Transverse colon (tissue), 4 donors: ENCODE results near the gene ZBTB18.

Source experiments
- EP300 ChIP-seq: sonication (generic); formaldehyde crosslinking; IDR thresholded peaks from one replicate; pipeline ENCODE4 v1.6.1; 2017; ENCODE audit warnings: antibody characterized with exemption, low read depth
- POLR2A ChIP-seq: fragments of 450-650 bp; IDR thresholded peaks from one replicate; pipeline ENCODE4 v1.6.1; 2016; ENCODE audit warnings: antibody characterized with exemption, mild to moderate bottlenecking, moderate library complexity
- POLR2AphosphoS5 ChIP-seq, 3 donors: sonication (generic); formaldehyde crosslinking; IDR thresholded peaks; one replicate each; pipeline ENCODE4 v1.6.1; 2016; ENCODE audit warnings: antibody characterized with exemption in 3 of 3
- TF ChIP-seq, protein P1 (sequence below), 5 experiments: fragments of 200-600 bp in 3 of 5; fragments of 450-650 bp in 2 of 5; sonication (generic) in 3 of 5; IDR thresholded peaks; 1 replicate in 2 of 5; 2 replicates in 3 of 5; pipeline ENCODE4 v1.5.1; 2016 to 2017; ENCODE audit warnings: antibody characterized with exemption in 5 of 5, inconsistent platforms in 3 of 5, mild to moderate bottlenecking in 2 of 5, moderate library complexity in 1 of 5

DNA sequence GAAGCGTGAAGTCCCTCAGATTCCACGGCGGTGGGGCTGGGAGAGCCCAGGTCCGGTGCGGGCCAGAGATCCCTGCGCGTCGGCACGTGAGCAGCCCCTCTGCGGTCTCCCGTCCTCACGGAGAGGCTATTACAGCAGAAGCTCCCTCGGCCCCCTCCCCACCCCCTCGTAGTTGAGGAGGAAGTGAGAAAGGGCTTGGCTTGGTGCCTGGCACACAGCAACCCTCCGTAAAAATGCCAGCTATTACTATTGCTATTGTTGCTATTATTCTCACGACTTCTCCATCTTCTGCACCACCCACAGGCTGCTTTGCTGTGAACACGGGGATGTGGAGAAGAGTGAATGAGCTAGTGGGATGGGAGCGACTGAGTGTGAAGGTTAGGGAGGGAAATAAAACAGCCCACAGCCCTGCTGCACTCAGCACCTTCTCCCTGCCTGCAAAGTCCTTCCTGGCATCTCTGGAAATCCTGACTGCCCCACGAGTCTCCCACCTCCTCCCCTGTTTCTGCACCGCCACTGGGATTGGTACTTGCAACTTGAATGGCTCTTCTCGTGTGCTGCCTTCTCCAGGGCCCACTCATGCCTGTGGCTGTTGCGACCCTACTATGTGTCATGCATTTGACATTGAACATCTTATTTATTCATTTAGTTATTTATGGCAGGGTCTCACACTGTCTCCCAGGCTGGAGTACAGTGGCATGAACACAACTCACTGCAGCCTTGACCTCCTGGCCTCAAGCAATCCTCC is 26.6 kb downstream of the ZBTB18 start:
- TF ChIP-seq, protein P1, sequence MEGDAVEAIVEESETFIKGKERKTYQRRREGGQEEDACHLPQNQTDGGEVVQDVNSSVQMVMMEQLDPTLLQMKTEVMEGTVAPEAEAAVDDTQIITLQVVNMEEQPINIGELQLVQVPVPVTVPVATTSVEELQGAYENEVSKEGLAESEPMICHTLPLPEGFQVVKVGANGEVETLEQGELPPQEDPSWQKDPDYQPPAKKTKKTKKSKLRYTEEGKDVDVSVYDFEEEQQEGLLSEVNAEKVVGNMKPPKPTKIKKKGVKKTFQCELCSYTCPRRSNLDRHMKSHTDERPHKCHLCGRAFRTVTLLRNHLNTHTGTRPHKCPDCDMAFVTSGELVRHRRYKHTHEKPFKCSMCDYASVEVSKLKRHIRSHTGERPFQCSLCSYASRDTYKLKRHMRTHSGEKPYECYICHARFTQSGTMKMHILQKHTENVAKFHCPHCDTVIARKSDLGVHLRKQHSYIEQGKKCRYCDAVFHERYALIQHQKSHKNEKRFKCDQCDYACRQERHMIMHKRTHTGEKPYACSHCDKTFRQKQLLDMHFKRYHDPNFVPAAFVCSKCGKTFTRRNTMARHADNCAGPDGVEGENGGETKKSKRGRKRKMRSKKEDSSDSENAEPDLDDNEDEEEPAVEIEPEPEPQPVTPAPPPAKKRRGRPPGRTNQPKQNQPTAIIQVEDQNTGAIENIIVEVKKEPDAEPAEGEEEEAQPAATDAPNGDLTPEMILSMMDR (IDR thresholded peaks at IDR 0.05) = no peak
- no peak for TF ChIP-seq POLR2A
- no peak for TF ChIP-seq EP300
- no peak for TF ChIP-seq POLR2AphosphoS5 (IDR thresholded peaks at IDR 0.05)
